ENCODE results near the gene PRR14. TPM values are rescaled to one million over a fixed set of nuclear protein-coding genes. Genes with fewer than 3 reads are reported as not detected.

The PRR14 gene
- total and polyA plus RNA-seq, 2 of the 8 experiments (the other 6 are each of a cell fraction or from before 2014, with no cell fraction given), result 3.6 to 16.1 TPM

DNA sequence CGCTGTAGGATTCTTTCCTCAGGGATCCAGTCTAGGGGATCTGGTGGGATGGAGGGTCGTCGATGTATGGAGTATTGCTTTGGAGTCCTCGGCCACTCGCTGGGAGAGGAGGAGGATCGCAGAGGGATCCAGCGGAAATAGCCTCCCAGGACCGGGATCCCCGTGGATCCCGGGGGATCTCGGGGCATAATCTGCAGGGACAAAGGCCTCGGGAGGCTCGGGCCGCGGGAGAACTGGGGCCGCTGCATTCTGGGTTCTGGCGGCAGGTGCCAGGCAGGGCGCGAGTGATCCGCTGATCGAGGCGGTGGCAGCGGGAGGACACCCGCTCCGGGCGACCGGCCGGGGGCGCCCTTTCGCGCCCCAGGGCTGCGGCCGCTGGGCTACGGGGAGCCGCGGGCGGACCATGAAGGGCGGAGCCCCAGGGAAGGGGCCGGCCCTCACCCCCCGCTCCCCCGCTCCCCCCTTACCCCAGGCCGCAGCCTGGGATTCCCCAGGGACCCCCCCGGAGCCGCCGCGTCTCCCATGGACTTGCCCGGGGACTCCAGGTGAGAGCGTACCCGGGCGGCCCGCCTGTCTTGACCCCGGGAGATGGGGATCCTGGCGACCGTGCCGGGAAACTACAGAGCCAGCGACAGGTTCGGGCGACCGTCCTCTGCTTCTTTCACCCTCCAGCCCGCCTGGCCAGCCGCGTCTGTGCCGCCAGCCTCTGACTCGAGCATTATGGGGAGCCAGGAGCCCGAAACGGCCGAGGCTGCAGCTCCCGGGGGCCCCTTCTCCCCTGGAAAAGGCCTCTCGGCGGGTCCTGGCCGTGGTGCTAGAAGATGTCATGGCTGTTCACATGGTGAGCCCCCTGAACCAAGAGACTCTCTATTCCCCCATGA is 604 bp downstream of the PRR14 start (continued):
- no peak for TF ChIP-seq SRF (IDR thresholded peaks at IDR 0.05; ENCODE audit: low read depth, low read length)
- TF ChIP-seq KDM4A (IDR thresholded peaks at IDR 0.05; ENCODE audit: low read depth, low read length, severe bottlenecking), result peak; percentile 52
- peak; percentile 7 for TF ChIP-seq PHF8 (conservative IDR thresholded peaks at IDR 0.05; ENCODE audit: low read depth, low read length)
- TF ChIP-seq KDM5A (IDR thresholded peaks at IDR 0.05; ENCODE audit: low read length), result no peak
- no peak for TF ChIP-seq RNF2 (IDR thresholded peaks at IDR 0.05; ENCODE audit: borderline replicate concordance, low read depth, low read length, missing control alignments, poor library complexity, severe bottlenecking)
- TF ChIP-seq, protein P1, sequence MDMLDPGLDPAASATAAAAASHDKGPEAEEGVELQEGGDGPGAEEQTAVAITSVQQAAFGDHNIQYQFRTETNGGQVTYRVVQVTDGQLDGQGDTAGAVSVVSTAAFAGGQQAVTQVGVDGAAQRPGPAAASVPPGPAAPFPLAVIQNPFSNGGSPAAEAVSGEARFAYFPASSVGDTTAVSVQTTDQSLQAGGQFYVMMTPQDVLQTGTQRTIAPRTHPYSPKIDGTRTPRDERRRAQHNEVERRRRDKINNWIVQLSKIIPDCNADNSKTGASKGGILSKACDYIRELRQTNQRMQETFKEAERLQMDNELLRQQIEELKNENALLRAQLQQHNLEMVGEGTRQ (IDR thresholded peaks at IDR 0.05; ENCODE audit: low read length), result no peak
- TF ChIP-seq GABPA (IDR thresholded peaks at IDR 0.05; ENCODE audit: borderline replicate concordance, insufficient read depth, low read length), result 0 out of 2 replicates have a peak, but pooled peaks have one; percentile 9
- TF ChIP-seq TEAD4 (IDR thresholded peaks at IDR 0.05; ENCODE audit: low read depth, low read length), result no peak
- TF ChIP-seq KDM1A (IDR thresholded peaks at IDR 0.05; ENCODE audit: borderline replicate concordance, low read length), result no peak
- no peak for TF ChIP-seq POLR2AphosphoS5 (IDR thresholded peaks at IDR 0.05; ENCODE audit: low read depth, low read length)
- no peak for TF ChIP-seq BCL11A (IDR thresholded peaks at IDR 0.05; ENCODE audit: low read depth in 2 of 2, low read length in 2 of 2)
- TF ChIP-seq EZH2 (IDR thresholded peaks at IDR 0.05; ENCODE audit: low read depth, low read length, severe bottlenecking), result no peak
- no peak for TF ChIP-seq CTBP2 (IDR thresholded peaks at IDR 0.05; ENCODE audit: borderline replicate concordance, insufficient read depth, insufficient read length, low read length)
- TF ChIP-seq POLR2A (IDR thresholded peaks at IDR 0.05; ENCODE audit: control extremely low read depth in 1 of 2, low read depth in 2 of 2, low read length in 2 of 2), result peak in 1 of 2 experiments; percentile 54; a peak in 1 of 3 replicates
- TF ChIP-seq FOSL1 (IDR thresholded peaks at IDR 0.05; ENCODE audit: insufficient read depth, low read depth, low read length), result no peak
- TF ChIP-seq, protein P2, sequence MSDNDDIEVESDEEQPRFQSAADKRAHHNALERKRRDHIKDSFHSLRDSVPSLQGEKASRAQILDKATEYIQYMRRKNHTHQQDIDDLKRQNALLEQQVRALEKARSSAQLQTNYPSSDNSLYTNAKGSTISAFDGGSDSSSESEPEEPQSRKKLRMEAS (IDR thresholded peaks at IDR 0.05), result 0 out of 2 replicates have a peak, but pooled peaks have one; percentile 37
- no peak for TF ChIP-seq GTF2F1 (IDR thresholded peaks at IDR 0.05; ENCODE audit: borderline replicate concordance, low read depth, low read length)
- TF ChIP-seq SAP30 (IDR thresholded peaks at IDR 0.05; ENCODE audit: insufficient read depth, insufficient replicate concordance, low read length), result no peak
- no peak for TF ChIP-seq TCF12 (IDR thresholded peaks at IDR 0.05; ENCODE audit: low read depth, low read length)
- TF ChIP-seq TAF1 (IDR thresholded peaks at IDR 0.05; ENCODE audit: low read depth, low read length), result no peak
- TF ChIP-seq SP2 (IDR thresholded peaks at IDR 0.05; ENCODE audit: low read length), result no peak
- TF ChIP-seq SIX5 (IDR thresholded peaks at IDR 0.05; ENCODE audit: low read depth, low read length), result no peak

Data from H1 (cell line).